ENCODE data around the gene MYOZ2.
"Not testable (repeated sequence)": the region's sequence is repeated elsewhere in the genome, so short reads cannot be mapped to it uniquely, and the experiment has no call there.

MYOZ2 gene

DNA sequence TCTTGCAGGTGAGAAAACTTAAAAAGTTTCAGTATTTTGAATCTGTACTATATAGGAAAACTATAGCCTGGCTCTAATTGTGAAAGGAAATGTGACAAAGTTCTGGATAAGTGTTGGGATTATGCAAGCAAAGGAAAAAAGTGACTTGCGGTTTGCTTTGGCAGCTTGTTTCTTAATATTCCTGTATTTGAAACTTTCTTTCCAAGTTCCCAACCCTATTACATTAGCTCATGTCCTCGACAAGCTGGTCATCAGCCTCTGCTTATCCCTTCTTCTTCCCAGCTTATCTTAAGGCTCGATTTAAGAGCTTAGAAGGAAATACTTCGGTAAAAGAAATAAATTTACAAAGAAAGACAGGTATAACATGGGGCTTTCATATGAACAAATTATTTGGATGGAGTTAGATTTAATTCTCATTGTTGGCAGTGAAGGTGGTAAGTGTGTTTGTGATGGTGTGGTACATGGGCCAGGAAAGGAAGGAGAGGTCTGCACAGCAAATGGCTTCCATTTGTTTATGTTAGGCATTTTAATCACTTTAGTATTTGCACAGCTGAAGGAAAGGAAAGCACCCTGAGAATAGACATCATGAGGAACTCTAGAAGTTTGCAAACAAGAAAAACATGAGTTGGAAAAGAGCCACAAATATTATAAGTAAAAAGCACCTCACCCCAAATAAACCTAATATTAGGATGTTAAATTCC is 5.1 kb upstream of the MYOZ2 start:
- peak in 1 of 2 experiments; percentile 5 for DNase-seq

- no peak for DNase-seq
Observed at GRCh38 chr4:119131164-119131563, 4.5 kb upstream of the MYOZ2 start.

DNA sequence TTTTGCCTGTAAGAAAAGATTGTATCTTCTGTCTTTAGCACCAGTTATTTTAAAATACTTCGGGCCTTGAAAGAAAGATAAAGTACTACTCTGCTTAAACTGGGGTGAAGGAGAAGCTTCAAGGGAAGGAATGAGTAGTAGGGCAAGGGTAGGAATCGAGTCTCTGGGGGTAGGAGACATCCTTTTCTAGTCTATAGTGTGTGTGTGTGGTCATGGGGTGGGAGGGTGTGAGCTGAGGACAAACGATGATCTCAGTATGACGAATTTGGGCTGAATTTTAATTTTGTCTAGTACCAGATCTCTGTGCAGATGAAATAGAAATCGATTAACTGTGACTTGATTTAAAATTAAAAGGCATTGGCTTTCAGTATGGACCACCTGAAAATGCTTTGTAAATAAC is 3.3 kb upstream of the MYOZ2 start:
- no peak for DNase-seq

- no peak for DNase-seq
Observed at GRCh38 chr4:119136546-119136945, 914 bp downstream of the MYOZ2 start.

DNA sequence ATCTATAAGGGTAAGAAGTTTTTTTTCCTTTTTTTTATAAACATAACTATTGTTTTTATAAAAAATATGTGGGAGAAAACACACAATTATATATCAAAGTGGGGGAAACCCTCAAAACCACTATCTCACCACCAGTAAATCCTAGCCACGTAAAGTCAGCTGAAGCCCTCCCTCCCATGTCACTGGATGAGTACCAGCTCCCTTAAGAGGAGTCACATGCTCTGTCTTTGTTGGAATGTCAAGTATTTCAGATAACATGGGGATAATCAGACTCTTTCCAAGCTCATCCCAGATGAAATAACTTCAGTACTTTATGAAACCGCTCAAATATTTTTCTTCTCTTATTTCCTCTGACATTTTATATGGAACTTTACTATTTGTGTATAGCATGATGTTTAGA is 2.4 kb downstream of the MYOZ2 start:
- no peak for DNase-seq

GRCh38 chr4:119139311-119139710 is 3.7 kb downstream of the MYOZ2 start:
- no peak for DNase-seq

- DNase-seq = no peak
Observed at GRCh38 chr4:119139822-119140252, 4.2 kb downstream of the MYOZ2 start.

DNA sequence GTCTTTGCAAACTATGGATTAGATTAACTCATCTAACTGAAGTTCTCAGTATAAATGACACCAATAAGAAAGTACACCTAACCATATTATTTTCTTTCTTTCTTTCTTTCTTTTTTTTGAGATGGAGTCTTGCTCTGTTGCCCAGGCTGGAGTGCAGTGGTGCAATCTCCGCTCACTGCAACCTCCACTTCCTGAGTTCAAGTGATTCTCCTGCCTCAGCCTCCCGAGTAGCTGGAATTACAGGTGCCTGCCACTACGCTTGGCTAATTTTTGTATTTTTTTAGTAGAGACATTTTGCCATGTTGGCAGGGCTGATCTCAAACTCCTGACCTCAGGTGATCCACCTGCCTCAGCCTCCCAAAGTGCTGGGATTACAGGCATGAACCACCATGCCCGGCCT is 5.7 kb downstream of the MYOZ2 start:
- DNase-seq = not testable (repeated sequence)

- DNase-seq = no peak
Observed at GRCh38 chr4:119142833-119143232, 7.2 kb downstream of the MYOZ2 start.

GRCh38 chr4:119143341-119143740 is 7.7 kb downstream of the MYOZ2 start:
- not testable (repeated sequence) for DNase-seq

DNA sequence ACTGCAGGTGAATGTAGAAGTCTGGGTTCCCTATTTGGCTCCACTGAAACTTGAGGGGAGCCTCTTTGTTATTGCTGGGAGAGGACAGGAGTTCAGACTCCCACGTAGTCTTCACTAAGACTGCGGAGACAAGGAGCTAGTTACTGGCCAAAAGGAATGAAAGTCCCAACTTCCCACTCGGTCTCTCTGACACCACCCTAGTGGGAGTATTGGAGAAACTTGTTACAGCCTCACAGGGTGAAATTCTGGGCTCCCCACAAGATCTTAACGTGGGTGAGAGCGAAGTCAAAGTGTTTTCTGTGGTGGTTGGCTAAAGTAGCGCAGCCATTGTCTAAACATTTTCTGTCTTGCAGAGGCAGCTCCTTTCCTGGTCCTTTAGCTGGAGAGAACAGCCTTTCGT is 13.5 kb downstream of the MYOZ2 start:
- no peak for DNase-seq

DNA sequence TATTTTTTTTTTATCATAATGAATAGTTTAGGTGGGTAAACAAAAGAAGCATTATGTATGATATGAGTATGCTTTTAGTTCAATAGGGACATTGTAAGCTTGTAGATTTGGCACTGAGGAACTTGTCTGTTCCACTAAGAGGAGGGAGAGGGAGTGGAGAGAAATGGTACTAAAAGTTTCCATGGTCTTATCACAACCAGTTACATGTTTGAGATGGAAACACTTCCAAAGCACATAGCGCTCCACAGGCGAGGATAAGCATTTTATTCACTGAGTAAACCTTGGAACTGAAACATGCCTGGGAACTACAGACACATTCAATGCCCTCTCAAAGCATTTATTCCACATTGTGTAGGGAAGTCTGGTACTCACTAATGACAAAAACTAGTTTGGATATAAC is 15.5 kb downstream of the MYOZ2 start:
- no peak for DNase-seq

- DNase-seq = no peak
Observed at GRCh38 chr4:119152741-119153140, 17.1 kb downstream of the MYOZ2 start.

DNA sequence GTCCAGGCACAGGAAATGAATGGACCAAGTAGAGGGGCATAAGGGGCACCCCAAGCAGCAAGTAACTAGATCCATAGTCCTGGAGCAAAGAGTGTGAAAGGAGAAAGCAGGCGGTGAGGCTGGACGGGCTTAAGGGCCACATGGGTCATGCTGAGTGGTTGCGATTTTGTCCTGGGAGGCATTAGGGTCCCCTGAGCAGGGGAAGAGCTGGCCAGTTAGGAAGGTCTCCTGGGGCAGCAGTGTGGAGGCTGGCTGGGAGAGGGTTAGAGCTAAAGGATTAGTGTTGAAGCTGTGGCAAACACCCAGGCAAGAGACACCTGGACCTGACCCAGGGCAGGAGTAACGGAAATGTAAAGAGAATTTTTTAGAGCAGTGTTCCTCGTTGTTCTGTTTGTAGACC is 26.5 kb downstream of the MYOZ2 start:
- DNase-seq = no peak

DNA sequence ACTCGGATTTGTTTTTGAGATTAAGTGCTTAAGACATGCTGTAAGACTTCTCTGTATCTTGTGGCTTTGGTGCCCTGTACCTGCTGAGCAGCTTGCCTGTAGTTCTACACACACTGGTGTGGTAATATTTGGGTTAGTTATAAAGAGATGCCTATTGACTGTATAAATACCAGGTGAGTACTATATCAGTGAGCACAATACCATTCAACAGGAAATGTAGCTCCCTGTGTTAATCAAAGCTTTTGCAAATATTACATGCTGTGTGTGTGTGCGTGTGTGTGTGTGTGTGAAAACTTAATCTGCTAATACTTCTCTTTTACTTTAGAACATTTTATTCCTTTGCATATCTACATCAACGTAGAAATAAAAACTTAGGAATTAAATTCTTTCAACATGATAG is 30.1 kb downstream of the MYOZ2 start:
- no peak for DNase-seq

DNA sequence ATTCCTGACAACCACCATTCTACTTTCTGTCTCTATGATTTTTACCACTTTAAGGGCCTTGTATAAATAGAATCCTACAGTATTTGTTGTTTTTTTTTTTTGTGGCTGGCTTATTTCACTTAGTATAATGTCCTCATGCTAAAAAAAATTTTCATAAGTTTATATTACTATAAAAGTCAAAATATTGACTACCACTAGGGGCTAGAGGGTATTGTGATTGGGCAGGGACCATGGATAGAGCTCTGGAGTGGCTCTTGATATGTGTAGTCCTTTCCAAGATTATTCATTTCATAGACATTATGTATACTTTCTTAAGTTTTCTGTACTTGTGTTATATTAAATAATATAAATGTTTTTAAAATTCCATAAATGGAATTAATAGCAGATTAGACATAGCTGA is 34.6 kb downstream of the MYOZ2 start:
- no peak for DNase-seq

DNA sequence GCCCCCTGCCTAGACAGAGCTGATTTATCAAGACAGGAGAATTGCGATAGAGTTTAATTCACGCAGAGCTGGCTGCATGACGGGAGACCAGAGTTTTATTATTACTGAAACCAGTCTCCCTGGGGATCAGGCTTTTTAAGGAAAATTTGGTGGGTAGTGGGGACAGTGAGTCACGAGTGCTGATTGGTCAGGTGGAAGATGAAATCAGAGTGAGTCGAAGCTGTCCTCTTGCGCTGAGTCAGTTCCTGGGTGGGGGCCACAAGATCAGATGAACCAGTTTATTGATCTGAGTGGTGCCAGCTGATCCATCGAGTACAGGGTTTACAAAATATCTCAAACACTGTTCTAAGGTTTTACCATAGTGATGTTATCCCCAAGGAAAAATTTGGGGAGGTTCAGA is 36.6 kb downstream of the MYOZ2 start:
- no peak for DNase-seq

DNA sequence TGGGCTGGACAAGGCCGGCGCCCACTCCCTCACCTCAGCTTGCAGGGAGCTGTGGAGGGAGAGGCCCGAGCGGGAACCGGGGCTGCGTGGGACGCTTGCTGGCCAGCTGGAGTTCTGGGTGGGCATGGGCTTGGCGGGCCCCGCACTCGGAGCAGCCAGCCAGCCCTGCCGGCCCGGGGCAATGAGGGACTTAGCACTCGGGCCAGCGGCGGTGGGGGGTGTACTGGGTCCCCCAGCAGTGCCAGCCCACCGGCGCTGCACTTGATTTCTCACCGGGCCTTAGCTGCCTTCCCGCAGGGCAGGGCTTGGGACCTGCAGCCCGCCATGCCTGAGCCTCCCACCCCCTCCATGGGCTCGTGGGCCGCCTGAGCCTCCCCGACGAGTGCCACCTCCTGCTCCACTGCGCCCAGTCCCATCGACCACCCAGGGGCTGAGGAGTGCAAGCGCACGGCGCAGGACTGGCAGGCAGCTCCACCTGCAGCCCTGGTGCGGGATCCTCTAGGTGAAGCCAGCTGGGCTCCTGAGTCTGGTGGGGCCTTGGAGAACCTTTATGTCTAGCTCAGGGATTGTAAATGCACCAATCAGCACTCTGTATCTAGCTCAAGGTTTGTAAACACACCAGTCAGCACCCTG is 38.2 kb downstream of the MYOZ2 start:
- not testable (repeated sequence) for DNase-seq

- no peak for DNase-seq
Observed at GRCh38 chr4:119179011-119179410, 43.4 kb downstream of the MYOZ2 start.

DNA sequence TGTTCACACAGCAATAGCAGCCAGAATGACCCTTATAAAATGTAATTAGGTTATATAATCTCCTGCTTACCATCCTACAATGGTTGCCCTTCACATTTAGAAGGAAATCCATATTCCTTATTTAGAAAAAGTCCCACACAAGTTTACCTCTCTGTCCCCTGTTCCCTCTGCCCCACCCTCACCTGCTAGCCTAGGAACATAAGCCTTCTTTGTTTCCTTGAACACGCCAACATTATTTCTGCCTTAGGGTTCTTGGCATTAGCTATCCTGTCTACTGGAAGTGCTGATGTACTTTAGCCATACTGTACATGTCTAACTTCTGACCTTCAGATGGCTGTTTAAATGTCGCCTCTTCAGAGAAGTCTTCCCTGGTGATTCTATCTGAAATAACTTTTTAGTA is 48.5 kb downstream of the MYOZ2 start:
- no peak for DNase-seq

GRCh38 chr4:119189638-119190037 is 54.0 kb downstream of the MYOZ2 start:
- no peak for DNase-seq

DNA sequence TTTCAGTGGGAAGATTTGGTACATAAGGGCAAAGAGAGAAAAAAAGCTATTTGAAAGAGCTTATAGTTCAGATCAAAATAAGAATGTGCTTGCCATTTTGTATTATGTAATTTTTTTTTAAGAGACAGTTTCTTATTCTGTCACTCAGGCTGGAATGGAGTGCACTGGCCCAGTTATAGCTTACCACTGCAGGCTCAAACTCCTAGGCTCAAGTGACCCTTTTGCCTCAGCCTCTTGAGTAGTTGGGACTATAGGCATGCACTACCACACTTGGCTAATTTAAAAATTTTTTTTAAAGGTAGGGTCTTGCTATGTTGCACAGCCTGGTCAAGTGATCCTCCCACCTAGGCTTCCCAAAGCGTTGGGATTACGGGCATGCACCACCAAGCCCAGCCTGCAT is 54.7 kb downstream of the MYOZ2 start:
- no peak for DNase-seq

- DNase-seq = no peak
Observed at GRCh38 chr4:119191505-119191904, 55.9 kb downstream of the MYOZ2 start.

- no peak for DNase-seq
Observed at GRCh38 chr4:119197772-119198212, 62.2 kb downstream of the MYOZ2 start.

DNA sequence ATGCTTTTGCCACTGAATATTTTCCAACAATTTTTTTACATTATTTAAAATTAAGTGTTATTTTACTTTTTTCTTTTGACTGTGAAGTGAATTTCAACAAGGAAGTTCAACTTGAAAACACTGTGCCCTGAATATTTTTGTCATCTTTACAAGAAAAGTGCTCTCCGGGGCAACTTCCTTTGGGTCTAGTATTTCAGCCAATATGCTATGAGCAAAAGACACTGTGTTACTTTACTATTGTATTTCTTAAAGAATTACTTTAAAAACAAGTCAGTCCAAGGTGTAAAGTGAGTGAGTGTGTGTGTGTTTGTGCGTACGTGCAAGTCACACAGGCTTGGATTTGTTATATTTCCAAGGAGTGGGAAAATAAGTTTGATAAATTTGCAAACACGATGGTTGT is 69.3 kb downstream of the MYOZ2 start:
- DNase-seq = no peak

Measured in SHP77 (cell line).